Cardiac septum (tissue), 1 donor: Measurements from ENCODE around the gene TMCC3. TPM values are rescaled to one million over a fixed set of nuclear protein-coding genes. Genes with fewer than 3 reads are reported as not detected.
"Not testable (repeated sequence)": the region's sequence is repeated elsewhere in the genome, so short reads cannot be mapped to it uniquely, and the experiment has no call there.

ENCODE experiments used
- DNase-seq: peaks from one replicate; pipeline ENCODE4 v3.0.0-alpha.2; 2020; ENCODE audit warnings: low spot score
- intact Hi-C: fragments of 100-400 bp; cut with DNase I; formaldehyde crosslinking; loops from one replicate; pipeline ENCODE4 v1.14.0; 2022
- microRNA-seq: library from miRNA; unstranded; fragments of <30 nt; microRNA quantifications from one replicate; pipeline ENCODE4 v1.2.0, GENCODE V29; 2020
- total RNA-seq: library from RNA; stranded (reverse); fragmentation: NEBNext Ultra II Directional; extraction: Animal tissue kit (Norgen Biotek cat#: 25700); gene quantifications from one replicate; pipeline ENCODE4 v1.2.1, GENCODE V29; 2021
- donor health status: DM: no; HTN: no; CAD: no.

Gene TMCC3
- total RNA-seq, 1 donor from 2014 or later = 2.3 TPM

DNA sequence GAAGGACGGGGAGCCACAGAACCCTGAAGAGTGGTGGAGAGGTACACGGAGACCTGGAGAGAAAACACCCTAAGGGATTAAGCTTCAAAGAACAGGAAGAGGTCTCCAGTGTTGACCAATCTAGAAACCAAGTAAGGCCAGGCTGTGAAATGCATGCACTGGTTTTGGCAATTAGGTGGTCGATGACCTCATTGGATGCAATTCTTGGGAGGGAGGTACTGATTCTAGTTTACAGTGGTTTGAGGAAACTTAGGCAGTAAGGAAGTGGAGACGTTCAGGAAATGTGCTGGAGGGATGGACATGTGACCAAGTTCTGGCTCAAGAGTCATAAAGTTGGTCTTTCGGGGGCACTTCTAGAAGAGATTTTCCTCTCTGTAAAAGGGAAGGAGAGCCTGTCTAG lies 99.4 kb downstream of the TMCC3 start:
- intact Hi-C loops = no loop called here
- DNase-seq = no peak

DNA sequence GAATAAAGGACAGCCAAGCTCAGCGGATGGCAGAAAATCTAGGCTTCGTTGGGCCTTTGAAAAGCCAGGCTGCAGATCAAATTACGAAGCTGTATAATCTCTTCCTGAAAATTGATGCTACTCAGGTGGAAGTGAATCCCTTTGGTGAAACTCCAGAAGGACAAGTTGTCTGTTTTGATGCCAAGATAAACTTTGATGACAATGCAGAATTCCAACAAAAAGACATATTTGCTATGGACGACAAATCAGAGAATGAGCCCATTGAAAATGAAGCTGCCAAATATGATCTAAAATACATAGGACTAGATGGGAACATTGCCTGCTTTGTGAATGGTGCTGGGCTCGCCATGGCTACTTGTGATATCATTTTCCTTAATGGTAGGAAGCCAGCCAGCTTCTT lies 101.5 kb downstream of the TMCC3 start:
- not testable (repeated sequence) for DNase-seq
- intact Hi-C loops = loop anchor here (5.0 to 10.0 kb wide), 2 partner anchors 213 to 436 kb away; no protein-coding TSS in a partner anchor

DNA sequence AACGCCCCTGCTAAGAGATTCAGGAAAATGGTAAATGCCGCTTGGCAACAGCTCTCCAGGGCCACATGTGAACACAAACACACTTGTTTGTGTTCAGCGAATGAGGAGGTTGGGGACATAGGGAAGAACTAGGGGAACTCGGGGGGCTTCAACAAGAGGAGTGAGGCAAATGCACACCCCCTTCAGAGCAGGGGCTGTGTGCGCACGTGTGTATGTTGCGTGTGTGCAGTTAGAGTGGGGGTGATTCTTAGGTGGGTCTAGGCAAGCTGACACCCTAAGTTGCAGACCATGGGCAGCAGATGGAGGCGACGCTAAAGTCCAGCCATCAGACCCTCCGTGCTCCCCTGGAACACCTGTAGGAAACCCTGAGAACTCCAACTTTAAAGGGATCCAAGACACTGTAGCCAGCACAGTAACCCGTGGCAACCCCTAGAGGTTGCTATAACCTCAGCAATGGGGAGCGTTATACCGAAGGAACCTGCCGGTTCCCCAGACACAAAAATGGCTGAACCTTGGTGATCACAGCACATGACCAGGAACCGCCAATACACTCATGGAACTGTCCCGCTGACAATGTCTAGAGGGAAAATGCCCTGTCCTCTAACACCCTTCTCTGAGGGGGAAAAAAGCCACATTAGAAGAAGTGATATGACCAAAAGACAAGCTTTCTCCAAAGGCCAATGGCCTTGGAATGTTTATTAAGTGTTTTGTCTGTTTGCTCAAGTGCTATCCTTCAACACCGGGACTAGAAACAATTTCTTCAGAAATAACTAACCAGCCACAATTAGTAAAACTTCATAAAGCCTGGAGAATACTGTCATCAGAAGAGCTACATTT lies 104.2 kb downstream of the TMCC3 start:
- DNase-seq = no peak
- intact Hi-C loops = loop anchor here (5.0 to 10.0 kb wide), 2 partner anchors 216 to 439 kb away; no protein-coding TSS in a partner anchor

DNA sequence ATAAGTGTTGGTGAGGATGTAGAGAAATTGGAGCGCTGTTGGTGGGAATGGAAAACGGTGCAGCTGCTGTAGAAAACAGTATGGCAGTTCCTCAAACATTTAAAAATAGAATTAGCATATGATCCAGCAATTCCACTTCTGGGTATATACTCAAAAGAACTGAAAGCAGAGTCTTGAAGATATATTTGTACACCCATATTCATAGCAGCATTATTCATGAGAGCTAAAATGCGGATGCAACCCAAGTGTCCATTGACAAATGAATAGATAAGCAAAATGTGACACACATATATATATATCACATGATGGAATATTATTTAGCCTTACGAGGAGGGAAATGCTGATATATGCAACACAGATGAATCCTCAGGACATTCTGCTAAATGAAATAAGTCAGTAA lies 106.0 kb downstream of the TMCC3 start:
- DNase-seq = no peak
- intact Hi-C loops = loop anchor here (10.0 kb wide), 1 partner anchor 440 kb away; no protein-coding TSS in a partner anchor

DNA sequence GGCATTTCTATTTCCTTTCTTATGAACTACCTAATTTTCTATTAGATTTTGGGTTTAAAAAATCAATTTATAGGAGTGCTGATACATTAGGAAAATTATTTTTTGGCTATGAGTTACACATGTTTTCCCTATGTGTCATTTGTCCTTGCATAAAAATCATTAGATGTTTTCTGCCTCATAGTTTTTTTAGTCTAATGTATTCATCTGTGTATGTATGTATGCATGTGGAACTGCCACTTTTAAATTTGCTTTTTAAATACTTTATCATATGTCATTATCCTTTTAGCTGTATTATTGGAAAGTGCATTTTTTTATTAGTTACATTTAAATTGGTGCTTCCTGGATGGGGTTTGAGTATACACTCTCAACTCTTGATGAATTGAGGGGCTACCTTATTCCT lies 112.0 kb downstream of the TMCC3 start:
- no peak for DNase-seq
- intact Hi-C loops = no loop called here

DNA sequence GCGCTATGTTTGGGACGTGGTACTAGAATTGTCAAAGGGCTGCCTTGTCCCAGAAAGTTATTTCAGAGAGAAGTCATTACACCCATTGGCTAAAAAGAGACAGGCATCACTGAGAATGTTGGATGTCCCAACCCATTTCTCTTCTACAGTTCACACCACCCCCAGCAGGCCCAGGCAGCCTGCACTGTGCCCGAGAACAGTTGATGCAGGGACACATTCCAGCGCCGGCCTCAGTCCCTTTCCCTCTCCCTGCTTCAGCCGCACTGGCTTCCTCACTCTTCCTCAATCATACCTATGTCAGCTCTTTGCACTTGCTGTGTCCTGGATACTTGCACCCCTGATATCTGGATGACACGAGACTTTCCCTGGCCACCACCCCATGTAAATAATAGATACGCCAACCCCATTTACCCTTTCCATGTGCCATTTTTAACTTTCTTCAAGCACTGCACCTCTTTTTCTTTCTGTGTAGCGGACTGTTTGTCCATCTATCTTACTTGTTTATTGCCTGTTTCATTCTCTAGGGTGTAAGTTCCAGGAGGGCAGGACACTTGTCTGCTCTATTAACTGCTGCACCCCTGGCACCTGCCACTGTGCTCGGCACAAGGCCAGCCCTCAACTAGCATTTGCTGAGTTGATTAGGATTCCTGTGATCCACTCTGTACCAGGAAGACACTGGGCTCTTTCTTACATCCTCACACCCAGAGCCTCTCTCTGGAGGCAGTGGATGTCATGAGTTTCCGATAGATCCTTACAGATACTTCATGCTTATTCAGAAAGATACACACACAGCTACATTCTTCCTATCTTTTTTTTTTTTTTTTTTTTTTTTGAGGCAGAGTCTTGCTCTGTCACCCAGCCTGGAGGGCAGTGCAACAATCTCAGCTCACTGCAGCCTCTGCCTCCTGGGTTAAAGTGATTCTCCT lies 114.1 kb downstream of the TMCC3 start:
- DNase-seq = peak; percentile 20
- intact Hi-C loops = no loop called here

DNA sequence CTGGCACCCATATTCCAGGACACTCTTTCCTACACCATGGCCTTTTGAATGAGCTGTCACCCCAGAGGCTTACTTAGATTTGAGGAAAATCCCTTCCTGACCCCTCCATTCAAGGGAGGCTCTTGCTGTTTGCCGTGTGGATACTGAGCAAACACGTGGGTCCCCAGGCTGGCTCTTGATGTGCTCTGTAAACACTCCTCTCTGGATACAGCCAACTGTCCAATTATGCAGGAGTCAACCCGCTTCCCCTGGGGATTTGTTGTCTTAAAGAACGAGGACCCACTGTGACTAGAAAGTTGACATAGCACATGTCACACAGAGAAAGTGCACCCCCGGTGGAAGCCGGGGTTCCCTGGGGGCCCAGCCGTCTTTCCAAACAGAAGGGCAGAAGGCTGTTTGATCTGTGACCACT lies 114.8 kb downstream of the TMCC3 start:
- intact Hi-C loops = no loop called here
- DNase-seq = peak; percentile 38

DNA sequence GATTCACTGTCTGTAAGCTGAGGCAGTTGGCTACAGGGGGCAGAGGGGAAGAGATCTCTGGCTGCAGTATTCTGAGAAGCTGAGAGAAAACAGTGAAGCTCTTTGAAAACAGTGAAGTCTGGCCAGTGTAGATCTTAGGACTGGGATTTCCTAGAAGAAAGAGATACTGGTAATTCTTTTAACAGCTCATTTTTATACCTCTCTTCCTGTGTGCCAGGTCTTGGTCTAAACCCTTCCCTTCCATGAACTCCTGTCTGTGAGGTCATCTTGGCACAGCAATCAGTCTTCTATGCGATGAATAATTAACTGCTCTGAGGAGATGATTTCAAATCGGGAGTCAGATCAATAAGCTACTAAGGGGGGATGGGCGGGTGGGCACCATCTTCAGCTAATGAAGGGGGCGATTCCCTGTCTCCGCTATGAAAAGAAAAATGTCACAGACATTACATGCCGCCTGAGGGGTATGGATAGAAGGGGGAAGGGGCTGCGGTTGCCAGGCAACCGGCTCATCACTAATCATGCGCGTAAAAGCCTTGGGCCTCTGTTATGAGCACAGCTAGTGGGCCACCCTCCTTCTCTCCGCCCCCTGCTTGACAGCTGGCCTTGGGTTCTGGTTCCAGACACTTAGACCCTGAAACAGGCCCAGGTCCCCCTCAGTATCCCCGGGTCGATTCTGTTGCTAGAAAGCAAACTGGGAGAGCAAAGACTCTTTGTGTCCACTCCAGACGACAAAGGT lies 115.4 kb downstream of the TMCC3 start:
- intact Hi-C loops = loop anchor here (5.0 kb wide), 1 partner anchor 388 kb away; the partner anchor contains the start of gene PLXNC1
- peak; percentile 36 for DNase-seq

DNA sequence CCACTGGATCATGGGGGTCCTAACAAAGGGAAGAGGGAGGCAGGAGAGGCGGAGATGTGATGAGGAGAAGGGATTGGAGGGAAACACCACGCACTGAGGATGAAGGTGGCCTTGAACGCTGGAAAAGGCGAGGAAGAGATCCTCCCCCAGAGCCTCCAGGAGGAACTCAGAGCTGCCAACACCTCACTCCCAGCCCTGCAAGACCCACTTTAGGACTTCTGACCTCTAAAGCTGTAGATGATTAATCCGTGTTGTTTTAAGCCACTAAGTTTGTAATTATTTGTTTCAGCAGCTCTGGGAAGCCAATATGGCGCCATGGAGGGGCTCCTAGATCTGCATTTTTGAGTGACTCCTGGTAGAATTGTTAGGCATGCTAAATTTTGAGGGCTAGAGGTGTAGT lies 116.1 kb downstream of the TMCC3 start:
- intact Hi-C loops = loop anchor here (5.0 kb wide), 1 partner anchor 387 kb away; the partner anchor contains the start of gene PLXNC1

DNA sequence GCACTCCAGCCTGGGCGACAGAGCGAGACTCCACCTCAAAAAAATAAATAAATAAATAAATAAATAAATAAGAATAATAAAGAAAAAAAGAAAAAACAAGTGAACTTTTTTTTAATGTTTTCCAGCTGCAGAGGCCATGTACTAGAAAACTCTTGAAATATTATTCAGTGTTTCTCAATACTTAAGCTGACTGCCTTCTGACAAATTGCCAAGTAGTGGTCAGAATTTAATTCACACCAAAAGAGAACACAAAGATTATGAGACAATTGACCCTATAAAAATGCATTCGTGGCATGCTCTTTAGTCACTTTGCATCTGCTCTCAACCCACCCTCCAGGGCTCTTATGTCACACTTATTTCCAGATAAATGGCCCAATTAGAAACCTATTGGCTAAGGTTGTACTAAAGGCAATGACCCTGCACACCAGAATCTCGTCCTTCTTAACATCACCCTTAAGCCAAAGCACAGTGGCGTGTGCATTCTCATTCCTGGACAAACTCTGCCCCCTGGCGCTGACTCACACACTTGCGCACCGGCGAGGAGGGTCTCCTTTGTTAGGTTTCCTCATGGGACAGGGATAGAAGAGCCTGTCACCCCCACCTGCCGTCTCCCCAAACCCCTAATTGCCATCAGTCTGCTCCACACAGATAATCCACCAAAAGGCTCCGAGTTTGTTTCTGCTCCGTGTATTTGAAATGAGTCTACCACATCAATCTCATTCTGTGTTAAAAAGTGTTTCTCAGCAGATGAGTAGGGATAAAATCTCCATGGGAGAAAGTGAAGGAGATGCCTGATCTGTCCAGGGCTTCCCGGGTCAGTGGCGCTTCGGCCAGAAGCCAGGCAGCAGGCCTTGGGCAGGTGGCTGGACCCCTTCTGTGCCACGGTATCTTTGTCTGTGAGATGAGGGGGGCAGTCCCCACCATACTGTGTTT lies 117.6 kb downstream of the TMCC3 start:
- DNase-seq = peak; percentile 77
- intact Hi-C loops = loop anchor here (1.0 to 5.0 kb wide), 2 partner anchors 385 to 398 kb away; partner anchors contain the start of gene PLXNC1

More for the DNA sequence above, 116.1 kb downstream of the TMCC3 start:
- peak; percentile 20 for DNase-seq

DNA sequence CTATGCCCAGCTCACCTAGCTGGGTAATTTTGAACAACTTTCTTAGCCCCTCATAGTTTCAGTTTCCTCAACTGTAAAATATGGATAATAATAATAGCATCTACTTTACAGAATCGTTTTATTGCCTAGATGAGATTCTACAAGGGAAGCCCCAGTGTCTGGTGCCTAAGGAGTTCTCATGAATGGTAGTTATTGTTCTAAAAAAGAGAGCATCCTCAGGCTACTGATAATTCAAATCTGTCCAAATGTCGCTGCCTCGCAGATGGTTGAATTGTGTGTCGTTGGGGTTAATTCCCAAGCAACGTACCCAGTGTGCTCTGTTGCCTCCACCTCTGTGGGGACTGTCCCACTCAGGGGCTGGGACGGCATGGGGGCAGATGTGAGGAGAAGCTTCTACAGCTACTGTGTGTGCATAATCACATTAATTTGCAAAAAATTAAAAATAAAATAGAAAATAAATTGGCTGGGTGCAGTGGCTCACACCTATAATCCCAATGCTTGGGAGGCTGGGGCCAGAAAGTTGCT lies 119.1 kb downstream of the TMCC3 start:
- peak; percentile 64 for DNase-seq
- intact Hi-C loops = loop anchor here (5.0 kb wide), 1 partner anchor 384 kb away; the partner anchor contains the start of gene PLXNC1

DNA sequence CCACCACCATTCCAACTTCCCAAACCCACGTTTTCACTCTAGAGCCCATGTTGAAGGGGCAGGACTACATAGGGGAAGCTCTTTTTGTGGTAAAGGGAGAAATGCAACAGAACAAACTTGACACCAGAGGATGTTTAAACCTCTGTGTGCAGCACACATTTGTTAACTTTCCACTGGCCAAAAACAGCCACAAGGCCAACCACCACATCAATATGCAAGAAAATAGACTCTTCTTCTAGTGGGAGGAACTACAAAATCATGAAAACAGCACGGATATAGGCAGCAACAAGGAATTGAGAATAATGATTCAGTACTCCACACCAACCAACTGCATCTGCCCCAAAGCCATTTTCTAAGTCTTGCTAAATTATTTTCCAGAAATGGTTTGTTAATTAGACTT lies 124.4 kb downstream of the TMCC3 start:
- intact Hi-C loops = no loop called here
- no peak for DNase-seq

Small RNAs within 50 kb of the gene (microRNA-seq; reads per million reads assigned to microRNA genes)
- gene MIR5700 = not detected

Other genes with a start within 250 kb of the TMCC3 start
- 11.7 TPM for gene CEP83, start 190.7 kb downstream of the TMCC3 start, total RNA-seq